Limb (tissue), 2 donors: ENCODE data around the gene KSR1.
"Not testable (repeated sequence)": the region's sequence is repeated elsewhere in the genome, so short reads cannot be mapped to it uniquely, and the experiment has no call there.

ENCODE experiments used
- DNase-seq, 2 donors: peaks; one replicate each; pipeline ENCODE4 v3.0.0-alpha.2; 2016; ENCODE audit errors: extremely low spot score in 2 of 2

KSR1 gene

GRCh38 chr17:27455914-27456680 is at the start of gene KSR1:
Gene KSR1 (plus strand): TSS chr17:27456448. CDS start chr17:27456644, 196 bp downstream.
- peak; percentile 88 to 90 for DNase-seq

DNA sequence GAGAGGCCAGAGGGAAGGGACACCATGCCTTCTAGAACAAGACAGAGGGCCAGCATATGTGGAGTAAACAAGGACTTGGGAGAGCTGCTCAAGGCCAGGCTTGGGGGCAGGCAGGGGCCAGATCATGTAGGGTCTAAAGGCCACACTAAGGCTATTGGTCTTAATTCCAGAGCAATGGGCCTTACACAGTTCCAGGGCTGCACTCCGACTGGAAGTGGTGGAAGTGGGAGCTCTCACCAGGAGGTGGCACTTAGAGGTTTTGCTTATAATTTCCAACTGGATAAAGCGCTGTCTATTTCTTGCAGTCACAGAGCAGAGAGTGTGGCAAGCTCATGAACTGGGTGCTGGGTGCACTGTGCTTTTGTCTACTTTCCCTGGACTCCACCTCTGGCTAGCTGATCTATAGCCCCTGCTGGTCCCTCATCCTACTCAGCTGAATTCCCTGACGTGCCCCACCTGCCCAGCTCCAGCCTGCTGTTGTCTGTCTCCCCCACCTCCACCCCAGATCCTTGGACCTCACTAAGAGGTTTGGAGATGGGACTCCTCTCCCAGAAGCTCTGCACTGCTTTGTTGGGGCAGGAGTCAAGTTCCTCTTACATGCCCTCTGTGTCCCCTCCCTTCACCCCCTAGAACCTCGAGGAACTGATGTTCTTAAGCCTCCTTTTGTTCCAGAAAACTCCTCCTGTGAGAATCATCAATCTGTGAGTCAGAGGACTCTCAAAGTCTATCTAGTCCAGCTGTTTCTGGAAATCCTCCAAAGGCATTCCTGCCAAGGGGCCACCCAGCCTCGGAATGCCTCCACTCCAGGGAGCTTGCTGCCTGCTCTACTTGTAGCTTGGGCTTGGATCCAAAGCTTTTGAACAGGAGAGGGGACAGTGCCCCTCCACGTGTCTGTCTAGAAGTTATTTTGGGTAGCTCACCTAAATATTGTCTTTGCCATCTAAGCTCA is 48.1 kb upstream of the KSR1 start:
- peak in 1 of 2 donors; percentile 20 for DNase-seq

DNA sequence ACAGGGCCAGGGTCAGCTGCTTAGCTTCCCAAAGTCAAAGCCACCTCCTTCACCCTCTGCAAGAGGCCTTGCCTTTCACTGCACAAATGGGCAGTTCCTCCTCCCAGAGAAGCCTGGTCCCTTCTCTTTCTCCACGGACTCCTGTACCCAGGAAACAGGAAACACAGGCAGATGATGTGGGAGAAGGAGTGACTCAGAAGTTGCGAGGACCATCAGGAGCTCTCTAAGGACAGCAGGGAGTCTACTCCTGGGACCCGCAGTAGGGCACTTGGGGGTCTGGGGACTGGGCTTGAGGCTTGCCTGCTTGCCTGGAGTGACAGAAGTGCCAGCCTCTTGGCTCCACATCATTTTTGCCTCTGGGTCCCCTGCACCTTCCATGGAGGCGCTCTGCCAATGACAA is 47.4 kb upstream of the KSR1 start:
- DNase-seq = no peak

GRCh38 chr17:27412158-27412557 is 44.1 kb upstream of the KSR1 start:
- DNase-seq = not testable (repeated sequence)

DNA sequence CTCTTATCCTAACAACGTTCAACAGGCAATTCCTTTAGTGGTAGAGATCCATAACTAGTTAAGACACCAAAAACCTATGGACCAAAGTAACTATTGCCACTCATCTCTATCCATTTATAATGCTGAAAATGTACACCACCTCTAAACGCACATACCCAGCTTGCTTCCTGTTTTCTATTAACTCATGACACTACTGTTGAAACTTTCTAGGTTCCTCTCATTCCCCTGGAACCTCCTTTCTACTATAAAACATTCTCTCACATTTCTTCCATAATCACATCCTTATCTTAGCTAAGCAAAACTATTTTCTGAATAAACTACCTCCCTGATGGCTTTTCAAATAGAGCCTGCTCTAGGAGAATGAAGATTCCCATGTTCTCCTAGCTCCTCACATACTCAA is 42.9 kb upstream of the KSR1 start:
- DNase-seq = no peak

DNA sequence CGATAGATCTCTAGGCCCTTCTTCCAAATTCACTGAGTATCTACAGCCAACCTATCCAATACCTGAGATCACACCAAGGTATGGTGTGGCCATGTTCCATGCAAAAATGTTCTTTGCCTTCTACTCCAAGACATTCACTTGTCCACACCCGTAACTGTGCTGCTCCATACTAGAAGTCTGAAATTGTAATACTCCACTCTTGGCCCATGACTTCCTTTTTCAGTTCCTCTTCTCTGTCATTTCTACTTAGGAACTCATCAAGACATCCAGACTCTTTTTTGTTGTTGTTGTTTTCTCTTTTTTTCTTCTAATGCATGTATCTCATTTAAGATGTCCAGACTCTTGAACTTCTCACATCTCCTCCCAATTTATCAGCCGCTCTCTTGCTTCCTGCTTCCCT is 42.5 kb upstream of the KSR1 start:
- DNase-seq = no peak

- DNase-seq = no peak
Measured at GRCh38 chr17:27414271-27414670, 42.0 kb upstream of the KSR1 start.

DNA sequence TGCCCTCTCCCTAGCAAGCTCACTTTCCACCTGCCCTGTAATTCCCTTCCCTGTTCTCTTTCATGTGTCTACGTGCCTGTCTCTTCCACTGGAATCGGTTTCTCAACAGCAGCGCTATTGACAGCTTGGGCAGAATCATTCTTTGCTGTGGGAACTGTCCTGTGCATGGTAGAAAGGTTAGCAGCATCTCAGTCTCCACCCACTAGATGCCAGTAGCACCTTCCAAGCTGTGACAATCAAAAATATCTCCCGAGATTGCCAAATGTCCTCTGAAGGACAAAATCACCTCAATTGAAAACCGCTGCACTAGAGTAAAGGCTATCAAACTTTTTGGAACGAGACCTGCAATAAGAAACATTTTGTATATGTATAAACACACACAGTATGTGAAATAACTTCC is 41.6 kb upstream of the KSR1 start:
- no peak for DNase-seq

GRCh38 chr17:27415120-27415795 is 41.0 kb upstream of the KSR1 start:
- DNase-seq = no peak

GRCh38 chr17:27417596-27418365 is 38.5 kb upstream of the KSR1 start:
- no peak for DNase-seq

DNA sequence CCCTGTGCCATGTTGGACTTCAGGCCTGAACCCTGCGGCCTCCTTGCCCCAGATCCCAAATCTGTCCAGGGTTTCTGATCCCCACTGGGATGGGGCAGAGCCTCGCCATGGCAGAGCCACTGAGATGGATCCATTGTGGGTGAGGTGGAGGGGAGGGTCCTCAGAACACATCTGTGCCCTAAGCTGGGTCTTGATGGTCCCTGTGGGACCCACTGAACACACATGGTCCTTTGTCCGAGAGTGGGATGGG is 38.0 kb upstream of the KSR1 start:
- no peak for DNase-seq

DNA sequence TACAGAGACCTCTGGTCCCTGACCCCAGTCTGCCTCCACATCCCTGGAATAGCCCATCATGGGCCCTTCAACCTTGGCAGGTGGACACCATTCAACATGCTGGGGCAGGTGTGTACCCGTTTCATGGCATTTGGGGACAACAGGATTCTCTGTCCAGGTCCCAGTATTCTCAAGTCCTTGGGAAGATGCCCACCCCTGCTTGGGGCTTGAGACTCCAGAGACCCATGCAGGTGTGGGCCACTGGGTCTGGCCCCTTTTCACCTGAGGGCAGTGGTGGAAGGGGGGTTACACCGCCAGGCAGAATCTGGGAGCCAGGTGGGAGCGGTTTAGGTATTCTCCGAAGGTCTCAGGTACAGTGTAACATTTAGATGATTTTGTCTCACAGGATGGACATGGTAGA is 37.1 kb upstream of the KSR1 start:
- no peak for DNase-seq

- no peak for DNase-seq
Measured at GRCh38 chr17:27420211-27420950, 35.9 kb upstream of the KSR1 start.

DNA sequence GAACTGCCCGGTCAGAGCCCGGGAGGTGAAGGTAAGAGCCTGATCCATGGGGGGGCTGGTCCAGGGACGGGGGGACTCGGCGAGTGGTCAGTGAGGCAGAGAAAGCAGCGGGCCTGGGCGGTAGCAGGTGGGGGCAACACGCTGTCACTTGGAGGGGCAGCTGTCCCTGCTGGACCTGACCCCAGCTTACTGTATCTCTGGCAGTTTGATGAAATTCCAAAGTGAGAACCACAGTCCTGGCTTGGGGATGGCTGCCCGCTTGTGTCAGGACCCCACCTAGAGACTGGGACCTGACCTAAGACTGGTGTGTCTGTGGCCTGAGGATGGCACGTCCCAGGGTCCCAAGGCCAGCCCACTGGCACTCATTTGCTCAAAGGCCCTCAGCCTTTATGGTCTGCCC is 35.1 kb upstream of the KSR1 start:
- no peak for DNase-seq

DNA sequence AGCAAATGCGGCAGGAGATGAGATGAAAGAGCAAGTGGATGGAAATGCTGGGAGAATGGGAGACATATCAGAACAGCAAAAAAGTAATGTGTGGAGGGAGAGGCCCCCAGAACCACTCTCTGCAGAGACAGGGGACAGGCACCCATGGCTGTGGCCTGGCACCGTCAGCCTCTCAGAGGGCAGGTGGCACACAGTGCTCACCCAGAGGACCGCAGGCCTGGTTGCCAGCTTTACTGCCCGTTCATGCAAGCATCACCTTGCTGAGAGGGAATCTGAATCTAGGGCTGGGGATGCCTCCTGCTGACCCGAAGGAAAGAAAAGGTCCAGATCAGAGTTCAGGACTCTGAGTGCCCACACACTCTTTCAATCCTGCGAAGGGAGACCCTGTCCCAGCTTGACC is 34.6 kb upstream of the KSR1 start:
- DNase-seq = not testable (repeated sequence)

DNA sequence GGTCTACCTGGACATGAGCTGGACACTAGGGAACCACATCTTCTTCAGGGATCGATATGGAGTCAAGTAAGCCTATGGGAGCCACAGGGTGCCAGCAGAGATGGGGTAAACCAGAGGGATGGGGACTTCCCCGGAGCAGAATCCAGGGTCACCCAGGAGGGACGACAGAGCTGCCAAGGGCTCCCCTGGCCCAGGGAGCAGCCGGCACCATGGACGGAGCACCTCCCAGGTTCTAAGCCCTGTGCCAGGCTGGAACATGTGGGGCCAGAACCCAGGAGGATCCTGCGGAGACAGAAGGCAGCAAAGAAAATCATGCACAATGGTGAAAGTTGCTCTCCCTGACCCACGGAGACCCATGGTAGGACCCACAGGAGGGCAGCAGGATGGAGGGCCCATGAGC is 33.6 kb upstream of the KSR1 start:
- no peak for DNase-seq

DNA sequence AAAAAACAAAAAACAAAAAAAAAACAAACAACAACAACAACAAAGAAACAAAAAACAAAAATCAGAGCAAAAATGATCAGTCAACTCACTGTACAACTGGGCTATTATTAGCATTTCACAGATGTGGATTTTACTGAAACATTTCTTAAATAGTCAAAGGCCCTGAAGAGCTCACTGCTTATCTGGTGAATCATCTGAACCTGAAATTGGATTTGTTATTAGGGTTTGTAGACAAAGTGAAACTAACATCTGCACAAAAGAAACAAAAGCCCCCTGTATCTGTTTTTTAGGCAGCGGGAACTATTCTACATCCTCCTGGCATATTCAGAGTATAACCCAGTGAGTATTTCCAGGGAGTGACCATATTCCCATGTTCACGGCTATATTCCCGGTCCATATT is 32.6 kb upstream of the KSR1 start:
- no peak for DNase-seq

GRCh38 chr17:27424516-27424915 is 31.7 kb upstream of the KSR1 start:
- no peak for DNase-seq

- no peak for DNase-seq
Measured at GRCh38 chr17:27424941-27425340, 31.3 kb upstream of the KSR1 start.

GRCh38 chr17:27425571-27425970 is 30.7 kb upstream of the KSR1 start:
- not testable (repeated sequence) for DNase-seq

DNA sequence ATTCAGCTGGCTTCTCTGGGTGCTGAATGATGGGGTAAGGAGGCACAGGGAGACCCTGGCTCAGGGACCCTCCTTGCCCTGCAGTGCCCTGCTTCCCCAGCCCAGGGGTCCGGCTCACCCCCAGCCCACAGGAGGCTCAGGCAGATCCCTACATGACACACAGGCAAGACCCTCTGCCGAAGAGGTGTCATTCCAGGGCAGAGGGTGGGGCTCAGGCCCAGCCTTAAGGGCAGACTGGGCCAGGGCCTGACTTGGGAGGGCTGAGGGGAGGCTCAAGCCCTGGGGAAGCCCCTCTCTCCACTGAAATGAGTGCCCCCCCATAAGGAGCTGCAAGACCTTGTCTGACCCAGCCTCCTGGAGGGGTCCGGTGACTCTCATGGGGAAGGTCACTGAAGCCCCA is 30.3 kb upstream of the KSR1 start:
- no peak for DNase-seq
